ENCODE measurements around the gene DLEU7. TPM values are rescaled to one million over a fixed set of nuclear protein-coding genes. Genes with fewer than 3 reads are reported as not detected.

Gene DLEU7
- polyA plus RNA-seq, 4 donors = 1.0 to 1.5 (median 1.1) TPM

GRCh38 chr13:50844084-50844875 is 788 bp upstream of the DLEU7 start:
- DNase-seq (ENCODE audit: low read depth in 4 of 4, low spot score in 3 of 4) = no peak

- no peak for DNase-seq (ENCODE audit: low read depth in 4 of 4, low spot score in 3 of 4)
Measured at GRCh38 chr13:50842990-50843256, 569 bp downstream of the DLEU7 start.

- no peak for DNase-seq (ENCODE audit: low read depth in 4 of 4, low spot score in 3 of 4)
Measured at GRCh38 chr13:50842251-50842989, 1.1 kb downstream of the DLEU7 start.

- DNase-seq (ENCODE audit: low read depth in 4 of 4, low spot score in 3 of 4) = no peak
Measured at GRCh38 chr13:50841786-50842185, 1.7 kb downstream of the DLEU7 start.

GRCh38 chr13:50840284-50840683 is 3.2 kb downstream of the DLEU7 start:
- no peak for DNase-seq (ENCODE audit: low read depth in 4 of 4, low spot score in 3 of 4)

- DNase-seq (ENCODE audit: low read depth in 4 of 4, low spot score in 3 of 4) = no peak
Measured at GRCh38 chr13:50839828-50840227, 3.7 kb downstream of the DLEU7 start.

- no peak for DNase-seq (ENCODE audit: low read depth in 4 of 4, low spot score in 3 of 4)
Measured at GRCh38 chr13:50838701-50839100, 4.8 kb downstream of the DLEU7 start.

- no peak for DNase-seq (ENCODE audit: low read depth in 4 of 4, low spot score in 3 of 4)
Measured at GRCh38 chr13:50838031-50838430, 5.5 kb downstream of the DLEU7 start.

- no peak for DNase-seq (ENCODE audit: low read depth in 4 of 4, low spot score in 3 of 4)
Measured at GRCh38 chr13:50831512-50831911, 12.0 kb downstream of the DLEU7 start.

GRCh38 chr13:50829896-50830295 is 13.6 kb downstream of the DLEU7 start:
- DNase-seq (ENCODE audit: low read depth in 4 of 4, low spot score in 3 of 4) = no peak

GRCh38 chr13:50829226-50829625 is 14.3 kb downstream of the DLEU7 start:
- no peak for DNase-seq (ENCODE audit: low read depth in 4 of 4, low spot score in 3 of 4)

- DNase-seq (ENCODE audit: low read depth in 4 of 4, low spot score in 3 of 4) = no peak
Measured at GRCh38 chr13:50826035-50826434, 17.5 kb downstream of the DLEU7 start.

- DNase-seq (ENCODE audit: low read depth in 4 of 4, low spot score in 3 of 4) = no peak
Measured at GRCh38 chr13:50812242-50812641, 31.2 kb downstream of the DLEU7 start.

- DNase-seq (ENCODE audit: low read depth in 4 of 4, low spot score in 3 of 4) = no peak
Measured at GRCh38 chr13:50810998-50811397, 32.5 kb downstream of the DLEU7 start.

GRCh38 chr13:50810468-50810867 is 33.0 kb downstream of the DLEU7 start:
- DNase-seq (ENCODE audit: low read depth in 4 of 4, low spot score in 3 of 4) = no peak

- no peak for DNase-seq (ENCODE audit: low read depth in 4 of 4, low spot score in 3 of 4)
Measured at GRCh38 chr13:50809133-50810090, 34.1 kb downstream of the DLEU7 start.

- DNase-seq (ENCODE audit: low read depth in 4 of 4, low spot score in 3 of 4) = no peak
Measured at GRCh38 chr13:50805805-50806204, 37.7 kb downstream of the DLEU7 start.

- peak; percentile 65 to 72 (median 71) for DNase-seq (ENCODE audit: low read depth in 4 of 4, low spot score in 3 of 4)
Measured at GRCh38 chr13:50801087-50801931, 42.2 kb downstream of the DLEU7 start.

GRCh38 chr13:50800091-50800739 is 43.3 kb downstream of the DLEU7 start:
- DNase-seq (ENCODE audit: low read depth in 4 of 4, low spot score in 3 of 4) = no peak

- DNase-seq (ENCODE audit: low read depth in 4 of 4, low spot score in 3 of 4) = no peak
Measured at GRCh38 chr13:50798923-50799322, 44.6 kb downstream of the DLEU7 start.

Measured in right renal pelvis (tissue), 4 donors.